HS-27A (cell line): ENCODE data around the gene UBE2U.
"Not testable (repeated sequence)": the region's sequence is repeated elsewhere in the genome, so short reads cannot be mapped to it uniquely, and the experiment has no call there.

Experiments
- DNase-seq: peaks from one replicate; pipeline ENCODE4 v3.0.0-alpha.2; 2012; ENCODE audit warnings: low read depth, missing footprints

UBE2U gene

GRCh38 chr1:64240206-64240605, 36.8 kb downstream of the UBE2U start:
- no peak for DNase-seq

DNA sequence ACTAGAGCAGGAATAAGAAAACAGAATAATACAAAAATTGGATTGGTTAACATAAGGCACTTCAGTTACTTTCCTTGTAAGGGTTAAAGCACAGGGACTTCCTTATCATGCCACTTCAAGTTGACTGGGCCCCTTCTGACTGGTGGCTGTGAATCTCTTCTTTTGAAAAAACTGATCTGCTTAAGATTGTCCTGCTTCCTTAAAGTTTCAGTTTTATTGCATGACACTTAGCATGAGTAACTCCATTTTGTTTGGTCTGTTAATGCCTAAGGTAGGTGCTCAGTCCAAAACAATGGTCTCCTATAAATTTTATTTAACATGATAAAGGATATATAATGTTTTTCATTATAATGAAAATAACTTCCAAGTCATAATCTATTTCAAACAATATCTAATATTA, 37.6 kb downstream of the UBE2U start:
- no peak for DNase-seq

GRCh38 chr1:64242895-64243756, 39.7 kb downstream of the UBE2U start:
- DNase-seq = no peak

- DNase-seq = no peak
These were observed 40.3 kb downstream of the UBE2U start for GRCh38 chr1:64243757-64244080.

- DNase-seq = no peak
These were observed 42.1 kb downstream of the UBE2U start for GRCh38 chr1:64245495-64245894.

DNA sequence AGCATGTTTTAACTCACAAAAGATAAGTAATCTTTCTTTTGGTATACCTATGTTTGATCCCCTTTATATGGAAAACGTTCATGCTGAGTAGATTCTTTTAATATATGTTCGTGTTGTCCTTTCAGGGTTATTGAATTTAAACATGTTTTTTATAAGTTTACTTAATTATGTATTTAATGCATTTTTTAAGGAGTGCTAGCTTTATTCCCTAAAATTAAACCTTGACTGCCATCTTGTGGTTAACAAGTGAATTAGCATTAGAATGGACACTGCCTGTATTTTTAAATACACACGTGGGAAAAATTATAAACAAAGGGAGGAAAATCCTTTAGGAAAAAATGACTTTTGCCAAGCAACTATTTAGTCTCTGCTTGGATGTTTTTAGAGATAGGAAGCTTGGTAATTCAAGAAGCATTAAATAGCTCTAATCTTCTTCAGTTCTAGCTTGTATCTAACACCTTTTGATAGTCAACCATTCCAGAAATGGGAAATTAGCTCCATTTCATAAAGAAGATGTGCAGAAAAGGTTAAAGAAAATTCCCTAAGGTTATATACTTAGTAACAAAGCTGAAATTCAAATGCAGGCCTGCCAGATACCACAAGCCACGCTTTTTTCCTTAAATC, 43.0 kb downstream of the UBE2U start:
- no peak for DNase-seq

DNA sequence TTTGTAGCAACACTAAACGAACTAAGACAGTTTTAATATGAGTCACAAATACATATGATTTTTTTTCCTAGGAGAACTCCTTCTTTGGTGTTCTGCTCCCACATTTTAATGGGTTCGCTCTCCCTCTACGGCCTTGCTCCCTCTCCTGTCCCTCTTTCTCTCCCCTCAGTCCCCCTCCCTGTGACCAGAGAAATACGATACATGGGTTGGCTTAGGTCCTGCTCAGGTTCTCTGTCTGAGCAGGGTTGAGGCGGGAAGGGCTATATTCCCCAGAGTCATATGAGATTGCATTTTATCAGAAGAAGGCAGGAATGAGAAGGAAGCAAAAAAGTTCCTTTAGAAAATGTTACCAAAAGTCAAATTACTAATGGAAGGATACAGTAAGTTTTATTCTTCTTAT, 44.6 kb downstream of the UBE2U start:
- no peak for DNase-seq

GRCh38 chr1:64250472-64250871, 47.0 kb downstream of the UBE2U start:
- not testable (repeated sequence) for DNase-seq

GRCh38 chr1:64251971-64252370, 48.5 kb downstream of the UBE2U start:
- DNase-seq = no peak

GRCh38 chr1:64257233-64257632, 53.8 kb downstream of the UBE2U start:
- not testable (repeated sequence) for DNase-seq

DNA sequence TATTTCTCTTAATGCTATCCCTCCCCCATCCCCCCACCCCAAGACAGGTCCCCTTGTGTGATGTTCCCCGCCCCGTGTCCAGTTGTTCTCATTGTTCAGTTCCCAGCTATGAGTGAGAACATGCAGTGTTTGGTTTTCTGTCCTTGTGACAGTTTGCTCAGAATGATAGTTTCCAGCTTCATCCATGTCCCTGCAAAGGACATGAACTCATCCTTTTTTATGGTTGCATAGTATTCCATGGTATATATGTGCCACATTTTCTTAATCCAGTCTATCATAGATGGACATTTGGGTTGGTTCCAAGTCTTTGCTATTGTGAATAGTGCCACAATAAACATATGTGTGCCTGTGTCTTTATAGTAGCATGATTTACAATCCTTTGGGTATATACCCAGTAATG, 55.0 kb downstream of the UBE2U start:
- not testable (repeated sequence) for DNase-seq

GRCh38 chr1:64263335-64263734, 59.9 kb downstream of the UBE2U start:
- no peak for DNase-seq

- no peak for DNase-seq
These were observed 60.4 kb downstream of the UBE2U start for GRCh38 chr1:64263856-64264255.

GRCh38 chr1:64265141-64265540, 61.7 kb downstream of the UBE2U start:
- no peak for DNase-seq

- DNase-seq = no peak
These were observed 63.6 kb downstream of the UBE2U start for GRCh38 chr1:64266991-64267390.

- DNase-seq = peak; percentile 42
These were observed 65.5 kb downstream of the UBE2U start for GRCh38 chr1:64268653-64269557.

- no peak for DNase-seq
These were observed 66.1 kb downstream of the UBE2U start for GRCh38 chr1:64269558-64269884.

DNA sequence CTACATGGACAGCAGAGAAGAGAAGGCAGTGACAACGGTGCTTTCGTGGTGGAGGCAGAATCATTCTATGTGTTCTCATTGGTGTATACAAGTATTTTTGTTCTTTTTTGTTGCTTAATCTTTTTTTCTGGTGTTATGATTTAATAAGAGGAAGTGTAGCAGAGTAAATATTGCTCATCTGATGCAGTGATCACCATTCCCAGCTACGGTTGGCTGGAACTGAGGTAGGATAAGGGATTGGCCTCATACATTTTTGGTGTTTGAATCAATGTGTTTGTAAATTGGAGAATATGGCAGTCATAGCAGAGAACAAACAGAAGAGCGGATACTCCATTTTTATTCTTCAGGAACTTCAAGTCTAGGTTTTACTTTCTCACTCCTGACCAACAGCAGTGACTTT, 76.6 kb downstream of the UBE2U start:
- DNase-seq = no peak

DNA sequence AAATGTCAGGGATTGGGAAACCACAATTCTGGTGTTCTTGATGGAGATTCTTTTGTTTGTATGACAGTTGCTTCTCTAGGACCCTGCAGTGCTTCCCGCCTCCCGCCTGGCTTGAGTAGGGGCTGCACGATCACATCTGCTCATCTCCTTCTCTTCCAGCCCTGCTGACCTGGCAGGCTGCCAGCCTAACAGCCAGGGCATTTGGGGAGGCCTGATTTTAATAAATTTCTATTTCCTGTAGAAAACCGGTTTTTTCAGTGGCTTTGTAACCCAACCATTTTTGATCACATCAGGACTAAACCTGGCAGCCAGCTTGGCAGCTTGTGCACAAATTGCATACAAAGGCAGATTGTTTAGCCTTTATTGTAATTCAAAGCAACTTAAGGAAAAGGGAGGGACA, 78.9 kb downstream of the UBE2U start:
- DNase-seq = no peak

DNA sequence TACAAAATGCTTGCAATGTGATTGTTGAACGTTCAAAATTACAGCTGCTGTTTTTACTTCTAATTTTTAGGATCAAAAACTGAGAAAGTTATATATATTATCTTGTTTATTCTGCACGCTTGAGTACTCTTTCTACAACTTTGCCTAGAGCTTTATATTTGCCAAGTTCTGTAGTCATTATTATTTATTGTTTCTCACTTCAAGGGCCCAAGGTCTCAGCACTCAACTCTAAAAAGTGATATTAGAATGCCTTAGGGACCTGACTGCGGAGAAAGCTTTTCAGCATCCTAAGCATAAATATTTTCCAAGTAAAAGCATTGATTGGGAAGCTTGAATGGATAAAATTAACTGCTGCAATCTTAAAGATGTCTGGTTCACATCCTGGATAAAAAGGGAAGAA, 83.6 kb downstream of the UBE2U start:
- no peak for DNase-seq

DNA sequence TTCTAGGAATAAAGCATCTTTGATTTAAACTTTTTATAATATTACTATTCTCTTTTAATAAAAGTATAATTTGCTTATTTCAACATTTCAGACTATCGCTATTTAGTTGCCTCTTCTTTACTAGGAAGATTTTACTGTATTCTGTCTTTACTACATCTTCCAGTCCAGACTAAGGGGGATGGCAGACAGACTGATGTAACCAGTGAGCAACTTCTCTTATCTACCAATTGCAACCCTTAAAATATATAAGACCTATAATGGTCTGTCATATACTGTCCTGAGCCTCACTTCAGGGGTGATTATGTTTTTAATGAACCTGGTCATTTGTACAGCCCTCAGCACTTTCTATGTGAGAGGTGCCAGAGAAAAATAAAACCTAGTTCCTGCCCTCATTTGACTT, 87.0 kb downstream of the UBE2U start:
- DNase-seq = no peak

GRCh38 chr1:64291931-64292330, 88.5 kb downstream of the UBE2U start:
- DNase-seq = no peak

GRCh38 chr1:64292399-64292798, 89.0 kb downstream of the UBE2U start:
- DNase-seq = no peak
